Cerebellar cortex (tissue), 1 donor: ENCODE measurements around the gene TNFSF4.

Experiments
- DNase-seq: peaks from one replicate; pipeline ENCODE4 v3.0.0-alpha.2; 2015; ENCODE audit warnings: low spot score

The TNFSF4 gene

GRCh38 chr1:173210716-173211231 is 3.6 kb upstream of the TNFSF4 start:
- DNase-seq = no peak

GRCh38 chr1:173210283-173210682 is 3.2 kb upstream of the TNFSF4 start:
- peak; percentile 25 for DNase-seq

GRCh38 chr1:173208868-173209267 is 1.7 kb upstream of the TNFSF4 start:
- DNase-seq = no peak

- no peak for DNase-seq
These were observed 1.0 kb upstream of the TNFSF4 start for GRCh38 chr1:173208146-173208545.

- no peak for DNase-seq
These were observed 1.7 kb downstream of the TNFSF4 start for GRCh38 chr1:173205146-173206051.

GRCh38 chr1:173204693-173205092 is 2.4 kb downstream of the TNFSF4 start:
- no peak for DNase-seq

- DNase-seq = peak; percentile 32
These were observed 4.5 kb downstream of the TNFSF4 start for GRCh38 chr1:173202424-173203145.

- DNase-seq = no peak
These were observed 5.2 kb downstream of the TNFSF4 start for GRCh38 chr1:173201969-173202368.

GRCh38 chr1:173195596-173196088 is 11.5 kb downstream of the TNFSF4 start:
- DNase-seq = no peak

GRCh38 chr1:173193639-173194038 is 13.5 kb downstream of the TNFSF4 start:
- no peak for DNase-seq

- DNase-seq = no peak
These were observed 16.0 kb downstream of the TNFSF4 start for GRCh38 chr1:173191011-173191705.

- peak; percentile 42 for DNase-seq
These were observed 16.8 kb downstream of the TNFSF4 start for GRCh38 chr1:173190101-173190936.

GRCh38 chr1:173187671-173188237 is 19.4 kb downstream of the TNFSF4 start:
- no peak for DNase-seq

GRCh38 chr1:173181791-173182190 is 25.3 kb downstream of the TNFSF4 start:
- DNase-seq = no peak

GRCh38 chr1:173176246-173176645 is 30.9 kb downstream of the TNFSF4 start:
- no peak for DNase-seq

- DNase-seq = no peak
These were observed 31.5 kb downstream of the TNFSF4 start for GRCh38 chr1:173175514-173176145.

- DNase-seq = no peak
These were observed 33.7 kb downstream of the TNFSF4 start for GRCh38 chr1:173173388-173173787.

- no peak for DNase-seq
These were observed 36.0 kb downstream of the TNFSF4 start for GRCh38 chr1:173171152-173171551.

- no peak for DNase-seq
These were observed 38.2 kb downstream of the TNFSF4 start for GRCh38 chr1:173168941-173169340.

- DNase-seq = no peak
These were observed 42.4 kb downstream of the TNFSF4 start for GRCh38 chr1:173164686-173165085.
